Stimulated activated CD4-positive, alpha-beta T cell treated with anti-CD3 and anti-CD28 coated beads, Interleukin-2, amount 100 ng/mL, for 4 hours (primary cell): Measurements from ENCODE around the gene SIX3.
A peak's percentile ranks its signal among the peaks of the same experiment; 100 is the strongest.

ENCODE experiments used
- DNase-seq: peaks from one replicate; pipeline ENCODE4 v3.0.0-alpha.2; 2020; ENCODE audit warnings: low read depth

The SIX3 gene

GRCh38 chr2:44941551-44942234 is at the start of gene SIX3:
SIX3 (plus strand) TSS chr2:44941702; CDS start chr2:44942105, 403 bp downstream.
- DNase-seq = peak; percentile 17

- DNase-seq = no peak
These were observed 47.4 kb upstream of the SIX3 start for GRCh38 chr2:44894058-44894457.

GRCh38 chr2:44895061-44895460 is 46.4 kb upstream of the SIX3 start:
- DNase-seq = no peak

- no peak for DNase-seq
These were observed 44.1 kb upstream of the SIX3 start for GRCh38 chr2:44897406-44897805.

- DNase-seq = no peak
These were observed 39.0 kb upstream of the SIX3 start for GRCh38 chr2:44902217-44903137.

GRCh38 chr2:44904578-44904977 is 36.9 kb upstream of the SIX3 start:
- DNase-seq = no peak

- no peak for DNase-seq
These were observed 34.5 kb upstream of the SIX3 start for GRCh38 chr2:44906972-44907371.

- DNase-seq = no peak
These were observed 31.7 kb upstream of the SIX3 start for GRCh38 chr2:44909831-44910230.

GRCh38 chr2:44912660-44913059 is 28.8 kb upstream of the SIX3 start:
- no peak for DNase-seq

GRCh38 chr2:44916291-44916690 is 25.2 kb upstream of the SIX3 start:
- no peak for DNase-seq

- DNase-seq = no peak
These were observed 23.3 kb upstream of the SIX3 start for GRCh38 chr2:44918095-44918775.

- no peak for DNase-seq
These were observed 20.8 kb upstream of the SIX3 start for GRCh38 chr2:44920751-44921150.

- no peak for DNase-seq
These were observed 18.7 kb upstream of the SIX3 start for GRCh38 chr2:44922776-44923175.

GRCh38 chr2:44925561-44926136 is 15.9 kb upstream of the SIX3 start:
- DNase-seq = no peak

GRCh38 chr2:44926957-44927356 is 14.5 kb upstream of the SIX3 start:
- no peak for DNase-seq

GRCh38 chr2:44927985-44928482 is 13.5 kb upstream of the SIX3 start:
- no peak for DNase-seq

- no peak for DNase-seq
These were observed 12.9 kb upstream of the SIX3 start for GRCh38 chr2:44928483-44929158.

GRCh38 chr2:44929159-44929734 is 12.3 kb upstream of the SIX3 start:
- DNase-seq = no peak

- DNase-seq = no peak
These were observed 11.7 kb upstream of the SIX3 start for GRCh38 chr2:44929735-44930273.

- no peak for DNase-seq
These were observed 11.0 kb upstream of the SIX3 start for GRCh38 chr2:44930274-44931197.
